Measurements from ENCODE around the gene ASXL2.

DNA sequence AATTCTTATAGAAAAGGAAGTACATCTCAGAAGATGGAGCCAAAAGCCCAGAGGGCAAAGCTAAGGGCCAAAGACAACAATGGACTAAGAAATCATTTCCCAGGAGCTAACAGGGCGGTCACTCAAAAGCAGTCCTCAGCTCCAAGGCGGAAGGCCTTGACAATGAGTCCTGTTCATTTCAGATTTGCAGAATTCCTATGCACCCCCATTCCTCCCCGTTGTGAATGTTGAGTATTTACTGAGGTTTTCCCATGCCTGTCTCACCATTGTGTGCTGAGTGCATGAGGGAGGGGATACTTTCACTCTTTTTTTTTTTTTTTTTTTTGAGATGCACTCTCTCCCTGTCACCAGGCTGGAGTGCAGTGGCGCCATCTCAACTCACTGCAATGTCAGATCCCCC is 186.1 kb downstream of the ASXL2 start:
- TF ChIP-seq, protein P1, sequence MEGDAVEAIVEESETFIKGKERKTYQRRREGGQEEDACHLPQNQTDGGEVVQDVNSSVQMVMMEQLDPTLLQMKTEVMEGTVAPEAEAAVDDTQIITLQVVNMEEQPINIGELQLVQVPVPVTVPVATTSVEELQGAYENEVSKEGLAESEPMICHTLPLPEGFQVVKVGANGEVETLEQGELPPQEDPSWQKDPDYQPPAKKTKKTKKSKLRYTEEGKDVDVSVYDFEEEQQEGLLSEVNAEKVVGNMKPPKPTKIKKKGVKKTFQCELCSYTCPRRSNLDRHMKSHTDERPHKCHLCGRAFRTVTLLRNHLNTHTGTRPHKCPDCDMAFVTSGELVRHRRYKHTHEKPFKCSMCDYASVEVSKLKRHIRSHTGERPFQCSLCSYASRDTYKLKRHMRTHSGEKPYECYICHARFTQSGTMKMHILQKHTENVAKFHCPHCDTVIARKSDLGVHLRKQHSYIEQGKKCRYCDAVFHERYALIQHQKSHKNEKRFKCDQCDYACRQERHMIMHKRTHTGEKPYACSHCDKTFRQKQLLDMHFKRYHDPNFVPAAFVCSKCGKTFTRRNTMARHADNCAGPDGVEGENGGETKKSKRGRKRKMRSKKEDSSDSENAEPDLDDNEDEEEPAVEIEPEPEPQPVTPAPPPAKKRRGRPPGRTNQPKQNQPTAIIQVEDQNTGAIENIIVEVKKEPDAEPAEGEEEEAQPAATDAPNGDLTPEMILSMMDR (IDR thresholded peaks at IDR 0.05; ENCODE audit: poor library complexity, severe bottlenecking): no peak
- TF ChIP-seq EZH2 (IDR thresholded peaks at IDR 0.05; ENCODE audit: borderline replicate concordance, insufficient read depth, low read length, poor library complexity, severe bottlenecking) (no peak), POLR2AphosphoS5 (IDR thresholded peaks at IDR 0.05) (no peak), SMC3 (conservative IDR thresholded peaks at IDR 0.05; ENCODE audit: poor library complexity) (no peak), TAF1 (IDR thresholded peaks at IDR 0.05; ENCODE audit: low read depth) (no peak), EP300 (conservative IDR thresholded peaks at IDR 0.05; ENCODE audit: poor library complexity, severe bottlenecking) (no peak), RAD21 (conservative IDR thresholded peaks at IDR 0.05) (no peak), MXI1 (conservative IDR thresholded peaks at IDR 0.05; ENCODE audit: poor library complexity, severe bottlenecking) (no peak), REST (IDR thresholded peaks at IDR 0.05; ENCODE audit: borderline replicate concordance) (no peak)

All from neural cell (in vitro differentiated cells).